Lung (tissue), 12 donors: ENCODE data around the gene PHYH. TPM values are rescaled to one million over a fixed set of nuclear protein-coding genes. Genes with fewer than 3 reads are reported as not detected.

Source experiments
- ATAC-seq: fragments of 200-7000 bp; cut with Tn5 transposase; one replicate; pipeline ENCODE4 v1.9.1; 2020; ENCODE audit warnings: moderate number of reproducible peaks; ENCODE audit not compliant: insufficient read depth, low FRiP score
- DNase-seq, 3 donors: peaks; one replicate each; pipeline ENCODE4 v3.0.0-alpha.2; 2013 to 2017
- H3K27ac ChIP-seq, 2 donors: one replicate each; pipeline ENCODE4 v1.5.1; 2013; ENCODE audit warnings: mild to moderate bottlenecking in 2 of 2, moderate library complexity in 2 of 2, control low read depth in 1 of 2, inconsistent platforms in 1 of 2, low read depth in 1 of 2, low read length in 1 of 2
- H3K27me3 ChIP-seq, 3 donors: one replicate each; pipeline ENCODE4 v1.5.1; 2013; ENCODE audit warnings: low read length in 2 of 3; ENCODE audit not compliant: control insufficient read depth in 3 of 3, insufficient read depth in 3 of 3
- H3K36me3 ChIP-seq, 4 donors: one replicate each; pipeline ENCODE4 v1.5.1; 2013; ENCODE audit warnings: low read length in 4 of 4, mild to moderate bottlenecking in 1 of 4, moderate library complexity in 1 of 4; ENCODE audit not compliant: control insufficient read depth in 4 of 4, insufficient read depth in 4 of 4
- H3K4me1 ChIP-seq, 5 donors: one replicate each; pipeline ENCODE4 v1.5.1; 2013; ENCODE audit warnings: low read length in 5 of 5, mild to moderate bottlenecking in 2 of 5, moderate library complexity in 1 of 5; ENCODE audit not compliant: control insufficient read depth in 5 of 5, insufficient read depth in 5 of 5
- H3K4me3 ChIP-seq: one replicate; pipeline ENCODE4 v1.5.1; 2013; ENCODE audit warnings: mild to moderate bottlenecking, control low read depth, moderate library complexity
- H3K9ac ChIP-seq, 2 donors: one replicate each; pipeline ENCODE4 v1.5.1; 2013; ENCODE audit warnings: low read length in 2 of 2, control low read depth in 1 of 2; ENCODE audit not compliant: insufficient read depth in 1 of 2
- H3K9me3 ChIP-seq, 4 donors: one replicate each; pipeline ENCODE4 v1.5.1; 2013; ENCODE audit warnings: low read length in 3 of 4, mild to moderate bottlenecking in 1 of 4, moderate library complexity in 1 of 4; ENCODE audit not compliant: control insufficient read depth in 4 of 4, insufficient read depth in 3 of 4
- CTCF ChIP-seq: IDR thresholded peaks from 2 replicates; pipeline ENCODE4 v1.5.1; 2012; ENCODE audit warnings: mild to moderate bottlenecking; ENCODE audit errors: control extremely low read depth, extremely low read depth
- WGBS, 2 donors: extraction: QIAGEN DNeasy Blood & Tissue Kit; methylation state at CpG; one replicate each; pipeline ENCODE4 v1.1.7; 2013; 5-methylcytosine and 5-hydroxymethylcytosine counted together
- polyA plus RNA-seq, 2 donors: library from polyadenylated mRNA; stranded (reverse); fragments of 200-250 nt; gene quantifications; one replicate each; pipeline ENCODE4 v1.2.1, GENCODE V29; 2013
- total RNA-seq, 2 donors: library from RNA; depleted of rRNA in 1 of 2; stranded (reverse); fragments of >200 nt in 1 of 2; gene quantifications; one replicate each; pipeline ENCODE4 v1.2.1, GENCODE V29; 2014 to 2021
- donor health status: control.
- donor health status: control.
- donor health status: Bipolar disorder and iron deficiency.
- donor health status: healthy.
- donor health status: DM: yes; HTN: yes; CAD: no.

PHYH gene
- total and polyA plus RNA-seq, 4 donors = 14.8 to 28.9 (median 22.8) TPM

GRCh38 chr10:13315361-13315760, 15.5 kb upstream of the PHYH start:
- Histone ChIP-seq H3K9me3 (no peaks in the 10 kb centered on the region), H3K27ac (no peak overlapping the region), H3K4me3 (no peak overlapping the region), H3K36me3 (peaks cover under 1 to 5% (median 3%) of the 10 kb centered on the region in 4 donors), H3K9ac (no peak overlapping the region), H3K4me1 (peaks cover 0 to 12% (median 4%) of the 10 kb centered on the region in 5 donors), H3K27me3 (no peaks in the 10 kb centered on the region)
- ATAC-seq (no peak), DNase-seq (peak in 2 of 3 donors; percentile 55 to 69)
- no peak for TF ChIP-seq CTCF

GRCh38 chr10:13311177-13311575, 11.3 kb upstream of the PHYH start:
- Histone ChIP-seq H3K36me3 (no peaks in the 10 kb centered on the region), H3K27me3 (no peaks in the 10 kb centered on the region), H3K9me3 (no peaks in the 10 kb centered on the region), H3K4me1 (peaks cover 0 to 12% (median 4%) of the 10 kb centered on the region in 5 donors), H3K27ac (no peak overlapping the region), H3K9ac (no peak overlapping the region), H3K4me3 (no peak overlapping the region)
- DNase-seq (no peak), ATAC-seq (no peak)
- WGBS, 2 donors = 88 to 92% methylated on average over 5 of the region's 5 CpGs
- no peak for TF ChIP-seq CTCF

- 92 to 94% methylated on average over 7 of the region's 7 CpGs for WGBS, 2 donors
- H3K9me3 ChIP-seq = no peaks in the 10 kb centered on the region
- H3K4me1 ChIP-seq = peaks cover 0 to 8% (median 4%) of the 10 kb centered on the region in 5 donors
- H3K4me3 ChIP-seq = no peak overlapping the region
- no peak overlapping the region for H3K9ac ChIP-seq
- ATAC-seq (no peak), DNase-seq (no peak)
- no peaks in the 10 kb centered on the region for H3K27me3 ChIP-seq
- no peak overlapping the region for H3K27ac ChIP-seq
- no peaks in the 10 kb centered on the region for H3K36me3 ChIP-seq
- TF ChIP-seq CTCF = no peak
Observed at GRCh38 chr10:13310518-13311176, 10.8 kb upstream of the PHYH start.

GRCh38 chr10:13309792-13310191, 9.9 kb upstream of the PHYH start:
- no peak for ATAC-seq
- Histone ChIP-seq H3K27me3 (no peaks in the 10 kb centered on the region), H3K9me3 (no peaks in the 10 kb centered on the region), H3K4me3 (no peak overlapping the region), H3K9ac (no peak overlapping the region), H3K36me3 (no peaks in the 10 kb centered on the region), H3K4me1 (peaks cover 0 to 3% (median 0%) of the 10 kb centered on the region in 5 donors), H3K27ac (no peak overlapping the region)
- WGBS, 2 donors = 92 to 97% methylated on average over 2 of the region's 2 CpGs
- TF ChIP-seq CTCF = no peak
- DNase-seq = no peak
